Peyer's patch (tissue), 4 donors: ENCODE measurements around the gene BRAF.

Experiments
- CTCF ChIP-seq, 6 experiments: fragments of 450-650 bp in 4 of 6; fragments of 200-600 bp in 2 of 6; sonication (generic) in 1 of 6; IDR thresholded peaks; one replicate each; pipeline ENCODE4 v1.5.1; 2017 to 2019; ENCODE audit warnings: antibody characterized with exemption in 6 of 6, mild to moderate bottlenecking in 3 of 6, moderate library complexity in 1 of 6
- POLR2A ChIP-seq, 2 donors: fragments of 450-650 bp; IDR thresholded peaks; one replicate each; pipeline ENCODE4 v1.5.1; 2017; ENCODE audit warnings: antibody characterized with exemption in 2 of 2, mild to moderate bottlenecking in 2 of 2, moderate library complexity in 2 of 2

- TF ChIP-seq CTCF (IDR thresholded peaks at IDR 0.05) (no peak), POLR2A (IDR thresholded peaks at IDR 0.05) (no peak)
Measured at GRCh38 chr7:140686921-140687320, 237.8 kb downstream of the BRAF start.
